Measurements from ENCODE around the gene ZGLP1. TPM values are rescaled to one million over a fixed set of nuclear protein-coding genes. Genes with fewer than 3 reads are reported as not detected.
"Not testable (repeated sequence)": the region's sequence is repeated elsewhere in the genome, so short reads cannot be mapped to it uniquely, and the experiment has no call there.

The ZGLP1 gene
- polyA plus RNA-seq, 4 donors, result 4.4 to 10.6 (median 5.3) TPM

GRCh38 chr19:10283301-10284064, 26.1 kb downstream of the ZGLP1 start:
- no peak for DNase-seq (ENCODE audit: low read depth in 4 of 4, low spot score in 3 of 4)

- DNase-seq (ENCODE audit: low read depth in 4 of 4, low spot score in 3 of 4), result not testable (repeated sequence)
Measured at GRCh38 chr19:10282043-10282442, 27.6 kb downstream of the ZGLP1 start.

- DNase-seq (ENCODE audit: low read depth in 4 of 4, low spot score in 3 of 4), result no peak
Measured at GRCh38 chr19:10279737-10280442, 29.7 kb downstream of the ZGLP1 start.

GRCh38 chr19:10278935-10279334, 30.7 kb downstream of the ZGLP1 start:
- DNase-seq (ENCODE audit: low read depth in 4 of 4, low spot score in 3 of 4), result no peak

- DNase-seq (ENCODE audit: low read depth in 4 of 4, low spot score in 3 of 4), result no peak
Measured at GRCh38 chr19:10277795-10278589, 31.6 kb downstream of the ZGLP1 start.

- DNase-seq (ENCODE audit: low read depth in 4 of 4, low spot score in 3 of 4), result no peak
Measured at GRCh38 chr19:10274589-10274988, 35.0 kb downstream of the ZGLP1 start.

GRCh38 chr19:10271543-10272086, 38.0 kb downstream of the ZGLP1 start:
- DNase-seq (ENCODE audit: low read depth in 4 of 4, low spot score in 3 of 4), result no peak

GRCh38 chr19:10270616-10271394, 38.8 kb downstream of the ZGLP1 start, which contains the start of gene ICAM1:
Gene ICAM1 (plus strand): TSS chr19:10271120. CDS start chr19:10271160, 40 bp downstream.
- no peak for DNase-seq (ENCODE audit: low read depth in 4 of 4, low spot score in 3 of 4)

- no peak for DNase-seq (ENCODE audit: low read depth in 4 of 4, low spot score in 3 of 4)
Measured at GRCh38 chr19:10270180-10270615, 39.4 kb downstream of the ZGLP1 start.

- DNase-seq (ENCODE audit: low read depth in 4 of 4, low spot score in 3 of 4), result peak in 1 of 4 donors; percentile 50
Measured at GRCh38 chr19:10269333-10270179, 40.1 kb downstream of the ZGLP1 start.

- no peak for DNase-seq (ENCODE audit: low read depth in 4 of 4, low spot score in 3 of 4)
Measured at GRCh38 chr19:10268071-10268470, 41.5 kb downstream of the ZGLP1 start.

- no peak for DNase-seq (ENCODE audit: low read depth in 4 of 4, low spot score in 3 of 4)
Measured at GRCh38 chr19:10266706-10267105, 42.9 kb downstream of the ZGLP1 start.

- DNase-seq (ENCODE audit: low read depth in 4 of 4, low spot score in 3 of 4), result no peak
Measured at GRCh38 chr19:10262771-10263170, 46.8 kb downstream of the ZGLP1 start.

- no peak for DNase-seq (ENCODE audit: low read depth in 4 of 4, low spot score in 3 of 4)
Measured at GRCh38 chr19:10260141-10260584, 49.5 kb downstream of the ZGLP1 start.

- DNase-seq (ENCODE audit: low read depth in 4 of 4, low spot score in 3 of 4), result peak in 1 of 4 donors; percentile 69
Measured at GRCh38 chr19:10259162-10259905, 50.3 kb downstream of the ZGLP1 start.

GRCh38 chr19:10258080-10258710, 51.4 kb downstream of the ZGLP1 start:
- DNase-seq (ENCODE audit: low read depth in 4 of 4, low spot score in 3 of 4), result no peak

GRCh38 chr19:10256970-10257615, 52.5 kb downstream of the ZGLP1 start:
- no peak for DNase-seq (ENCODE audit: low read depth in 4 of 4, low spot score in 3 of 4)

Data from left renal pelvis (tissue), 4 donors.